PC-9 (cell line): Measurements from ENCODE around the gene PNMA1.

Source experiments
- EZH2 ChIP-seq: fragments of 200-600 bp; sonication (generic); IDR thresholded peaks from 2 replicates; pipeline ENCODE4 v1.8.0; 2017; ENCODE audit warnings: antibody characterized with exemption, low read depth
- TF ChIP-seq, protein P1 (sequence below): fragments of 200-600 bp; sonication (generic); conservative IDR thresholded peaks from 2 replicates; pipeline ENCODE4 v1.6.1; 2017; ENCODE audit warnings: mixed run types, antibody characterized with exemption, mild to moderate bottlenecking, moderate library complexity

DNA sequence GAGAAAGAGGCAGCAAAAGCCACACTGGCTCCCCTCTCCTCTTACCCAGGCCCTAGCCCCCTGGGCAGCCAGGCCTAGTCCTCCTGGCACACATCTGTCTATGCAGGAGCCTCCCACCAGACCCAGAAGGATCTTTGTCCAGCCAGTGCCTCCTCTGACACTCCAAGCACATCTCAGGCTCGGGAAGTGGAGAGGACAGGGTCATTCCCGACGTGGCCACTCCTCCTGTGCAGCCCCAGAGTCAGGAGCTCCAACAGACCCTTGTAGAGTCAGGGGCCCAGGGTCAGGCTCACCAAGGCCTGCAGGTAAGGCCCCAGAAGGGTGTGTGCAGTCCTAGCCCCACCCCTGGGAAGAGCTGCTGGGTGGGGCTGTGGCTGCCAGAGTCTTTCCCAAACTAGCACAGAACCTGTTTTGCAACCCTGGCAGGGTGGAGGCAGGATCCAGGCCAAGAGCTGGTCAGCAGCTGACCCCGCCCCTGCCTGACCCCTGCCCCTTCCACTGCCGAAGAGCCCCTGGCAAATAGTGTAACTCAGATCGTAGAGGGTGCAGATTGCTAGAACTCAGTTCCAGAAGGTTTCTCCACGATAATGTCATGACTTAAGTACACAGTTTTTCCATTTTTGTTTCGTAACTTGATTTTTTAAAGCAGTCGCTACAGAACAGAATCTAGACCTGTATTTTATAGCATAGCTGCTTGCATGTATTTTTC is 26.6 kb upstream of the PNMA1 start:
- TF ChIP-seq, protein P1, sequence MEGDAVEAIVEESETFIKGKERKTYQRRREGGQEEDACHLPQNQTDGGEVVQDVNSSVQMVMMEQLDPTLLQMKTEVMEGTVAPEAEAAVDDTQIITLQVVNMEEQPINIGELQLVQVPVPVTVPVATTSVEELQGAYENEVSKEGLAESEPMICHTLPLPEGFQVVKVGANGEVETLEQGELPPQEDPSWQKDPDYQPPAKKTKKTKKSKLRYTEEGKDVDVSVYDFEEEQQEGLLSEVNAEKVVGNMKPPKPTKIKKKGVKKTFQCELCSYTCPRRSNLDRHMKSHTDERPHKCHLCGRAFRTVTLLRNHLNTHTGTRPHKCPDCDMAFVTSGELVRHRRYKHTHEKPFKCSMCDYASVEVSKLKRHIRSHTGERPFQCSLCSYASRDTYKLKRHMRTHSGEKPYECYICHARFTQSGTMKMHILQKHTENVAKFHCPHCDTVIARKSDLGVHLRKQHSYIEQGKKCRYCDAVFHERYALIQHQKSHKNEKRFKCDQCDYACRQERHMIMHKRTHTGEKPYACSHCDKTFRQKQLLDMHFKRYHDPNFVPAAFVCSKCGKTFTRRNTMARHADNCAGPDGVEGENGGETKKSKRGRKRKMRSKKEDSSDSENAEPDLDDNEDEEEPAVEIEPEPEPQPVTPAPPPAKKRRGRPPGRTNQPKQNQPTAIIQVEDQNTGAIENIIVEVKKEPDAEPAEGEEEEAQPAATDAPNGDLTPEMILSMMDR = no peak
- no peak for TF ChIP-seq EZH2
